Activated CD8-positive, alpha-beta T cell treated with anti-CD3 and anti-CD28 coated beads, Interleukin-2, amount 10 ng/mL, durations not matched to agents 7 days and 5 days (primary cell): ENCODE results near the gene SLC25A6. TPM values are rescaled to one million over a fixed set of nuclear protein-coding genes. Genes with fewer than 3 reads are reported as not detected.
"Not testable (repeated sequence)": the region's sequence is repeated elsewhere in the genome, so short reads cannot be mapped to it uniquely, and the experiment has no call there.

ENCODE experiments used
- ATAC-seq: fragments of 150-1000 bp; cut with Tn5 transposase; one replicate; pipeline ENCODE4 v1.10.0; 2021; ENCODE audit warnings: moderate library complexity
- CTCF ChIA-PET: fragments of 350-600 bp; sonication (Branson Sonifier 250); formaldehyde crosslinking; loops from one replicate; lab custom pipeline; 2021; ENCODE audit warnings: antibody characterized with exemption; lab: Charles Lee
- POLR2A ChIA-PET: fragments of 350-600 bp; sonication (Branson Sonifier 250); formaldehyde crosslinking; loops from one replicate; lab custom pipeline; 2021; ENCODE audit warnings: antibody characterized with exemption; lab: Charles Lee
- DNase-seq: peaks from one replicate; pipeline ENCODE4 v3.0.0-alpha.2; 2020
- H3K27ac Mint-ChIP-seq: one replicate; pipeline ENCODE4 v1.8.0; 2021; ENCODE audit warnings: mild to moderate bottlenecking, mixed read lengths
- H3K27me3 Mint-ChIP-seq: one replicate; pipeline ENCODE4 v1.8.0; 2021; ENCODE audit warnings: low read depth, mixed read lengths
- H3K36me3 Mint-ChIP-seq: one replicate; pipeline ENCODE4 v1.8.0; 2021; ENCODE audit warnings: low read depth, mixed read lengths
- H3K4me1 Mint-ChIP-seq: one replicate; pipeline ENCODE4 v1.8.0; 2021; ENCODE audit warnings: low read depth, mixed read lengths
- H3K4me3 Mint-ChIP-seq: one replicate; pipeline ENCODE4 v1.8.0; 2021; ENCODE audit warnings: mild to moderate bottlenecking, mixed read lengths
- H3K9me3 Mint-ChIP-seq: one replicate; pipeline ENCODE4 v1.8.0; 2022; ENCODE audit warnings: mixed read lengths; ENCODE audit not compliant: insufficient read depth
- total RNA-seq, 2 experiments: library from RNA; stranded (reverse); gene quantifications; one replicate each; pipeline ENCODE4 v1.2.3, GENCODE V29; 2021

Gene SLC25A6
- total RNA-seq, 2 experiments from 2014 or later: 273 to 293 TPM

- Mint-ChIP-seq H3K4me3 (no peak overlapping the region), H3K9me3 (peaks cover 6% of the 10 kb centered on the region), H3K27me3 (no peaks in the 10 kb centered on the region), H3K4me1 (no peaks in the 10 kb centered on the region), H3K36me3 (peaks cover 67% of the 10 kb centered on the region), H3K27ac (no peak overlapping the region)
- no peak for DNase-seq
- no peak for ATAC-seq
- POLR2A ChIA-PET: no interaction called here
- CTCF ChIA-PET: no interaction called here
These were observed 29.7 kb upstream of the SLC25A6 start for GRCh38 chrX:1421433-1422134.

- Mint-ChIP-seq H3K4me1 (no peaks in the 10 kb centered on the region), H3K9me3 (peaks cover 6% of the 10 kb centered on the region), H3K4me3 (no peak overlapping the region), H3K36me3 (peaks cover 56% of the 10 kb centered on the region), H3K27me3 (no peaks in the 10 kb centered on the region), H3K27ac (peak overlapping the region; percentile 3)
- ChIA-PET CTCF (no interaction called here), POLR2A (no interaction called here)
- ATAC-seq (no peak), DNase-seq (no peak)
These were observed 28.5 kb upstream of the SLC25A6 start for GRCh38 chrX:1420371-1420770.

DNA sequence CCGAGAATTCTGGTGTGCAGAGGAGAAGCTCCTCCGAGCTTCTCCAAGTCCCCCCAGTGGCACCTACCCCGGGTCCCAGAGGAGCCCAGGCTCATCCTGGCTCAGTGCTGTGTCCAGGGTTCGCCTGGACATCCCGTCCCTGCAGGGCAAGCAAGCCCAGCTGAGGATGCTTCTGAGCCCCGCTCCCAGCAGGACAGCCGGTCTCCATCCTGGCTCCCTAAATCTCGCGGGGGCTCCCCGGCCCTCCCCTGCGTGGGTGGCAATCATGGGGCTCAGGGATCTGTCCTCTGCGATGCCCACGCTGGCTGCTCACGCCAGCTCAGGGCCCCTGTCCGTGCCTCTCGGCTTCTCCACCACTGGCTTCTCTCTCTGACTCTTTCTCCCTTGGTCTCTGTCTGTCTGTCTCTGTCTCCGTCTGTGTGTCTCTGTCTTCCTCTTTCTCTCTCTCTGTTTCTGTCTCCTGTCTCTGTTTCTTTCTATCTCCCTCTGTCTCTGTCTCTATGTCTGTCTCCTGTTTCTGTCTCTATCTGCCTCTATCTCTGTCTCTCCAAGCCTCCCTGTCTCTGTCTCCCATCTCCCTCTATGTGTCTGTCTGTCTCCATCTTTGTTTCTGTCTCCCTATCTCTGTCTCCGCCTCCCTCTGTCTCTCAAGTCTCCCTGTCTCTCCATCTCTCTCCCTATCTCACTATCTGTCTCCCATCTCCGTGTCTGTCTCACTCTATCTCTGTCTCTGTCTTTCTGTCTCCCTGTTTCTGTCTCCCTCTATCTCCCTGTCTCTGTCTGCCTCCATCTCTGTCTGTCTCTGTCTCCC is 27.8 kb upstream of the SLC25A6 start:
- Mint-ChIP-seq H3K4me1 (no peaks in the 10 kb centered on the region), H3K4me3 (no peak overlapping the region), H3K27me3 (no peaks in the 10 kb centered on the region), H3K9me3 (peaks cover 6% of the 10 kb centered on the region), H3K27ac (peak overlapping the region; percentile 3), H3K36me3 (peaks cover 54% of the 10 kb centered on the region)
- no peak for DNase-seq
- ChIA-PET CTCF (no interaction called here), POLR2A (no interaction called here)
- ATAC-seq: no peak

DNA sequence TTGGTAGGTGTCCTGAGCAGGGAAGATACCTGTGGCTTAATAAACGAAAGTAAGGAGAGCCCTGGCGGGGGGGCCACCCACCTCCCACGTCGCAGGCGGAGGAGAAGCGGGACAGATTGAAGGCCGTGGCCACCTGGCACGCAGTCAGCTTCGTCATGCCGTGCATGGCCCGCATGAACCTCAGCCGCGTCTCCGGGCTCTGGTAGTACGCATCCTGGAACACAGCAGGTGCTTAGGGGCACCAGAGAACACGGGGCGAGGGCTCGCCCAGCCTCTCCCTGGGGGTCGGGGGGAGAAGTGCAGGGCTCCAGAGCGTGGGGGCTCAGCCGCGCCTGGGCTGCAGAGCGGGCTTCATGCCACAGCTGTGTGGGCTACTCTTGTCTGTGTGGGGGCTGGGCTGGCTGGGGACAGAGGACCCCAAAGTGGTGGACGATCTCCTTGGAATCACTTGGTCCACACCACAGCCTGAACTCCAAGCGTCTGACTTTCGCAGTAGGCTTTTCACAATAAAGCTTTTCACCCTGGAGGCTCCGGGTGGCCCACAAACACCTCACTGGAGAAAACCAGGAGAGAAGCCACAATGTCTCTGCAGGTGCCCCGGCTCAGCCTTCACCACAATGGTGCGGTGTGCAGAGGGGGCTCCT is 27.1 kb upstream of the SLC25A6 start:
- Mint-ChIP-seq H3K4me1 (no peaks in the 10 kb centered on the region), H3K36me3 (peaks cover 53% of the 10 kb centered on the region), H3K9me3 (peaks cover 6% of the 10 kb centered on the region), H3K4me3 (no peak overlapping the region), H3K27ac (no peak overlapping the region), H3K27me3 (no peaks in the 10 kb centered on the region)
- ChIA-PET CTCF (no interaction called here), POLR2A (no interaction called here)
- ATAC-seq: no peak
- DNase-seq: no peak

- Mint-ChIP-seq H3K4me3 (no peak overlapping the region), H3K36me3 (peaks cover 52% of the 10 kb centered on the region), H3K9me3 (peaks cover 6% of the 10 kb centered on the region), H3K4me1 (no peaks in the 10 kb centered on the region), H3K27me3 (no peaks in the 10 kb centered on the region), H3K27ac (no peak overlapping the region)
- CTCF ChIA-PET: no interaction called here
- POLR2A ChIA-PET: no interaction called here
- ATAC-seq (no peak), DNase-seq (no peak)
These were observed 26.2 kb upstream of the SLC25A6 start for GRCh38 chrX:1417921-1418771.

GRCh38 chrX:1416965-1417760 is 25.2 kb upstream of the SLC25A6 start:
- peaks cover 50% of the 10 kb centered on the region for H3K36me3 Mint-ChIP-seq
- no peak for ATAC-seq
- H3K4me3 Mint-ChIP-seq: no peak overlapping the region
- no peaks in the 10 kb centered on the region for H3K4me1 Mint-ChIP-seq
- H3K27me3 Mint-ChIP-seq: no peaks in the 10 kb centered on the region
- CTCF ChIA-PET: no interaction called here
- H3K9me3 Mint-ChIP-seq: peaks cover 6% of the 10 kb centered on the region
- POLR2A ChIA-PET: no interaction called here
- no peak for DNase-seq
- H3K27ac Mint-ChIP-seq: no peak overlapping the region

DNA sequence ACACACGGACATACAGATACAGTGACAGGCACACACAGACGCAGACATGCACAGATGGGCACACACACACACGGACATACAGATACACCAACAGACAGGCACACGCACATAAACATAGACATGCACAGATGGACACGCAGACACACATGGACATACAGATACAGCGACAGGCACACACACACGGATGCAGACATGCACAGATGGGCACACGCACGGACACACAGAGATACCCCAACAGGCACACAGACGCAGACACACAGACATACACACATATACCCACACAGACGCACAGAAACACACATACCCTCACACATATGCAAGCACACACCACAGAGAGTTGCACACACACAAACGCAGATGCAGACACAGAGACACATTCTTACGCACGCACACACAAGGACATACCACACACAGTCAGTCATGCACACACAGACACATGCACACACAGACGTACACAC is 24.4 kb upstream of the SLC25A6 start:
- POLR2A ChIA-PET: no interaction called here
- ATAC-seq (no peak), DNase-seq (no peak)
- peaks cover 47% of the 10 kb centered on the region for H3K36me3 Mint-ChIP-seq
- no peak overlapping the region for H3K4me3 Mint-ChIP-seq
- peaks cover 1% of the 10 kb centered on the region for H3K9me3 Mint-ChIP-seq
- no peak overlapping the region for H3K27ac Mint-ChIP-seq
- no peaks in the 10 kb centered on the region for H3K4me1 Mint-ChIP-seq
- CTCF ChIA-PET: no interaction called here
- no peaks in the 10 kb centered on the region for H3K27me3 Mint-ChIP-seq

DNA sequence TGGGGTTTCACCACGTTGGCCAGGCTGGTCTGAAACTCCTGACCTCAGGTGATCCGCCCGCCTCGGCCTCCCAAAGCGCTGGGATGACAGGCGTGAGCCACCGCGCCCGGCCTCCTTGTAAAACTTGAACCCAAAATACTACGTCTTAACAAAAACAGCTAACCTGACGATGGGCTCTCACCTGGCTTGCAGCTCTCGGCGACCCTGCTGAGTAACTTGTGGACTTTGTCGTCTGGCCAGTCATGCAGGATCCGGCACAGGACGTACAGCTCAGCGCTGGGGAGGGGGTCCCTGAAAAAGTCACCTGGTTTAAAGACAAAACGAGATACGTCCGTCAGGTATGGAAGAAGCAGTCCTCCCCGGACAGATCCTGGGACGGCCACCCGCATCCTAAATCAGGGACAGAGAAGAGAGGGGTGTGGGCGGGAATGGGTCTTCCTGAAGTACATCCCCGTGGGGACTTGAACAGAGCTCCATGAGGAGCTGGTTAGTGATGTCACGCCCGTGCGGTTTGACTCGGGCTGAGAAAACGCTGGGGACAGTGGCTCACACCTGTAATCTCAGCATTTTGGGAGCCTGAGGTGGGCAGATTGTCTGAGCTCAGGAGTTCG is 20.7 kb upstream of the SLC25A6 start:
- Mint-ChIP-seq H3K9me3 (no peaks in the 10 kb centered on the region), H3K27ac (no peak overlapping the region), H3K4me1 (no peaks in the 10 kb centered on the region), H3K36me3 (peaks cover 33% of the 10 kb centered on the region), H3K4me3 (no peak overlapping the region), H3K27me3 (no peaks in the 10 kb centered on the region)
- ATAC-seq: no peak
- ChIA-PET CTCF (no interaction called here), POLR2A (no interaction called here)
- no peak for DNase-seq

DNA sequence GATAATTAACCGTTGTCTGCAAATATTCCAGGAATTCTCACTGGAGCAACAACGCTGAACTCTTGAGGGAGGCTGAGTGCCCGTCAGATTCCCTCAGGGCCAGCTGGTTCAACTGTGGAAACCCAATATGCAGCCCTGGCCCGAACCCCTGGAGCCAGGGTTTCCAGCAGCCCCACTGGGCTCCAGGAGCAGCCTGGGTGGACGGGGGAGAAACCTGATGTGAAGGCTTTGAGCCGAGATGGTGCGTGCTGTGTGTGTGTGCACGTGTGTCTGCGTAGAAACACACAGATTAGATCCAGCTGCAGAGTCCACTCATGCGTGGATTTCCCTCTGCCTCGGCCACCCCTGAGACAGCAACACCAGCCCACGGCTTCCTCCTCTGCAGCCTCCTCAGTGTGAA is 19.4 kb upstream of the SLC25A6 start:
- CTCF ChIA-PET: no interaction called here
- Mint-ChIP-seq H3K27ac (no peak overlapping the region), H3K36me3 (peaks cover 33% of the 10 kb centered on the region), H3K27me3 (no peaks in the 10 kb centered on the region), H3K9me3 (no peaks in the 10 kb centered on the region), H3K4me3 (no peak overlapping the region), H3K4me1 (no peaks in the 10 kb centered on the region)
- DNase-seq: no peak
- ATAC-seq: no peak
- POLR2A ChIA-PET: no interaction called here

- H3K36me3 Mint-ChIP-seq: peaks cover 9% of the 10 kb centered on the region
- H3K4me1 Mint-ChIP-seq: no peaks in the 10 kb centered on the region
- no peak overlapping the region for H3K27ac Mint-ChIP-seq
- DNase-seq (no peak), ATAC-seq (no peak)
- no peaks in the 10 kb centered on the region for H3K27me3 Mint-ChIP-seq
- H3K4me3 Mint-ChIP-seq: no peak overlapping the region
- CTCF ChIA-PET: no interaction called here
- POLR2A ChIA-PET: no interaction called here
- no peaks in the 10 kb centered on the region for H3K9me3 Mint-ChIP-seq
These were observed 15.1 kb upstream of the SLC25A6 start for GRCh38 chrX:1407035-1407434.

DNA sequence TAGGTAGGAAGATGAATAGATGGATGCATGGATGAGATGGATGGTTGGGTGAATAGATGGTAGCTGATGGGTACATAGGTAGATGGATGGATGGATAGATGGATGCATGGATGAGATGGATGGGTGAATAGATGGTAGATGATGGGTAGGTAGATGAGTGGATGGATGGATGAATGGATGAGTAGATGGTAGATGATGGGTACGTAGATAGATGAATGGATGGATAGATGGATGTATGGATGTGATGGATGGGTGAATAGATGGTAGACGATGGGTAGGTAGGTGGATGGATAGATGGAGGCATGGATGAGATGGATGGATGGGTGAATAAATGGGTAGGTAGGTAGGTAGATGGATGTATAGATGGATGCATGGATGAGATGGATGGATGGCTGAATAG is 13.9 kb upstream of the SLC25A6 start:
- H3K4me3 Mint-ChIP-seq, POLR2A ChIA-PET, H3K27ac Mint-ChIP-seq, ATAC-seq, H3K27me3 Mint-ChIP-seq, CTCF ChIA-PET, H3K4me1 Mint-ChIP-seq, H3K9me3 Mint-ChIP-seq, DNase-seq, H3K36me3 Mint-ChIP-seq: not testable (repeated sequence)
